COLO829 (cell line): ENCODE measurements around the gene GNGT2.
"Not testable (repeated sequence)": the region's sequence is repeated elsewhere in the genome, so short reads cannot be mapped to it uniquely, and the experiment has no call there.

ENCODE experiments used
- DNase-seq: peaks from one replicate; pipeline ENCODE4 v3.0.0; 2012; ENCODE audit warnings: low spot score

The GNGT2 gene

GRCh38 chr17:49203796-49204195, 6.6 kb downstream of the GNGT2 start:
- no peak for DNase-seq

- DNase-seq: no peak
Measured at GRCh38 chr17:49201481-49201927, 8.9 kb downstream of the GNGT2 start.

- DNase-seq: no peak
Measured at GRCh38 chr17:49200423-49201083, 9.8 kb downstream of the GNGT2 start.

GRCh38 chr17:49198211-49198610, 12.2 kb downstream of the GNGT2 start:
- no peak for DNase-seq

GRCh38 chr17:49197346-49197998, 12.9 kb downstream of the GNGT2 start:
- DNase-seq: no peak

GRCh38 chr17:49196520-49196919, 13.9 kb downstream of the GNGT2 start:
- no peak for DNase-seq

- DNase-seq: no peak
Measured at GRCh38 chr17:49195751-49196150, 14.6 kb downstream of the GNGT2 start.

GRCh38 chr17:49194297-49194607, 16.1 kb downstream of the GNGT2 start:
- no peak for DNase-seq

GRCh38 chr17:49193513-49194296, 16.7 kb downstream of the GNGT2 start:
- no peak for DNase-seq

GRCh38 chr17:49191917-49192741, 18.2 kb downstream of the GNGT2 start:
- DNase-seq: peak; percentile 58

- no peak for DNase-seq
Measured at GRCh38 chr17:49191409-49191916, 18.9 kb downstream of the GNGT2 start.

- DNase-seq: no peak
Measured at GRCh38 chr17:49190932-49191331, 19.4 kb downstream of the GNGT2 start.

GRCh38 chr17:49187301-49187700, 23.1 kb downstream of the GNGT2 start:
- no peak for DNase-seq

GRCh38 chr17:49185381-49185780, 25.0 kb downstream of the GNGT2 start:
- DNase-seq: not testable (repeated sequence)

- not testable (repeated sequence) for DNase-seq
Measured at GRCh38 chr17:49184522-49184921, 25.9 kb downstream of the GNGT2 start.

GRCh38 chr17:49183801-49184200, 26.6 kb downstream of the GNGT2 start:
- no peak for DNase-seq

GRCh38 chr17:49183341-49183740, 27.0 kb downstream of the GNGT2 start:
- DNase-seq: no peak

- no peak for DNase-seq
Measured at GRCh38 chr17:49180998-49181635, 29.3 kb downstream of the GNGT2 start.

- peak; percentile 60 for DNase-seq
Measured at GRCh38 chr17:49180303-49180702, 30.1 kb downstream of the GNGT2 start.

- DNase-seq: not testable (repeated sequence)
Measured at GRCh38 chr17:49175978-49176377, 34.4 kb downstream of the GNGT2 start.

GRCh38 chr17:49170711-49171110, 39.7 kb downstream of the GNGT2 start:
- not testable (repeated sequence) for DNase-seq

GRCh38 chr17:49170216-49170615, 40.2 kb downstream of the GNGT2 start:
- no peak for DNase-seq
